Measurements from ENCODE around the gene RBKS.

RBKS gene

DNA sequence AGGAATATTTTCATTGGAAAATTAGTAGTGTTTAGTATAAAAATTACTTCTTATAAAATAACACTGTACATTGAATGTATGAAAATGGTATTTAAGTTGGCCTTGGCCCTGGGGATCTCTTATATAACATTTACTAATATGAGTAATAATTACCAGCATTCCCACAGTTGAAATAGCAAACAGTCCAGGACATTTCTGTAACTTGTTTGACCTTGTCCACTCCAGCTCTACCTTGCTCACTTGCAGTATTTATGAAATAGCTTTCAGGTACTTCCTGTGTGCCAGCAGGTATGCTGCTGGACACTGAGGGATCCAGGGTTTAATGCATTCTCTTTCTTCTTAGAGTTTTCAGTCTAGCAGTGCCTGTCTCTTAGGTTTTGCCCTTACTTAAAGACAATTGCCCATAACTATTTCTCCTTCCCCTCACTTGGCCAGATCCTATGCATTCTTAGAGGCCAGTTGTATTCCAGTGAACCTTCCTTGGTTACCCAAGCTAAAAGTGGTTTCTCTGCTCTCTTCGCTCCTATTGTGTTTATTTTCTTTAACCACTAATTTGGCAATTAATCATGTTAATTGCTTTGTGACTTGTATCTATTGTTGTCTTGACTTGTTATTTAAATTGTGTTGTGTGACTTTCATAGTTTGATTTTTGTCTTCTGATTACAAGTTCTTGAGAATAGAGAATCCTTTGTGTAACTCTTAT, 26.3 kb upstream of the RBKS start:
- no peaks in the 10 kb centered on the region for H3K4me1 ChIP-seq (ENCODE audit: control insufficient read depth, insufficient read depth, low read length)
- H3K9ac ChIP-seq (ENCODE audit: low read length in 2 of 2): no peak overlapping the region
- H3K4me3 ChIP-seq (ENCODE audit: low read length in 2 of 2): no peak overlapping the region
- H3K36me3 ChIP-seq (ENCODE audit: control insufficient read depth in 2 of 2, insufficient read depth in 2 of 2, low read length in 2 of 2): no peaks in the 10 kb centered on the region
- H3K9me3 ChIP-seq (ENCODE audit: control insufficient read depth in 2 of 2, low read length in 2 of 2): no peaks in the 10 kb centered on the region
- H3K27me3 ChIP-seq (ENCODE audit: control insufficient read depth in 1 of 2, insufficient read depth in 2 of 2, low read length in 2 of 2): no peaks in the 10 kb centered on the region
- H3K27ac ChIP-seq (ENCODE audit: low read length): no peak overlapping the region

GRCh38 chr2:27915874-27916273, 25.7 kb upstream of the RBKS start:
- Histone ChIP-seq H3K9ac (ENCODE audit: low read length in 2 of 2) (no peak overlapping the region), H3K9me3 (ENCODE audit: control insufficient read depth in 2 of 2, low read length in 2 of 2) (no peaks in the 10 kb centered on the region), H3K27ac (ENCODE audit: low read length) (no peak overlapping the region), H3K27me3 (ENCODE audit: control insufficient read depth in 1 of 2, insufficient read depth in 2 of 2, low read length in 2 of 2) (no peaks in the 10 kb centered on the region), H3K4me3 (ENCODE audit: low read length in 2 of 2) (no peak overlapping the region), H3K36me3 (ENCODE audit: control insufficient read depth in 2 of 2, insufficient read depth in 2 of 2, low read length in 2 of 2) (no peaks in the 10 kb centered on the region), H3K4me1 (ENCODE audit: control insufficient read depth, insufficient read depth, low read length) (no peaks in the 10 kb centered on the region)

DNA sequence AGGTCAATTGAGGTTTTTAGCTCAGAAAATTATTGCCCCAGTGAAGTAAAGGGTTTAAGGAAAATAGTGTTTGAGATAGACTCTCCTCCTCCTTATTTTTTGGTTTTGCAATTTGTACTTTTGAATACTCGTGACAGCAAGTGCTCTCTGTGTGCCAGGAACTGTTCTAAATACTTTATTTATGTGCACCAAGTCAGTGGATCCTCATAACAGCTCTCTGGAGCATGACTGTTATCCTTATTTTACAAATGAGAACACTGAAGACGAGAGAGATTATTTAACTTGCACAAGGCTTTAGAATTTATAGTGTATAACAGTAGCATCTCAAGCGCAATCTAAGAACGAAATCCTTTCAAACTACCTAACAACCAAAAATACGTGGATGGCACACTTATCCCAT, 25.0 kb upstream of the RBKS start:
- no peaks in the 10 kb centered on the region for H3K9me3 ChIP-seq (ENCODE audit: control insufficient read depth in 2 of 2, low read length in 2 of 2)
- H3K27me3 ChIP-seq (ENCODE audit: control insufficient read depth in 1 of 2, insufficient read depth in 2 of 2, low read length in 2 of 2): no peaks in the 10 kb centered on the region
- H3K27ac ChIP-seq (ENCODE audit: low read length): no peak overlapping the region
- no peak overlapping the region for H3K9ac ChIP-seq (ENCODE audit: low read length in 2 of 2)
- no peak overlapping the region for H3K4me3 ChIP-seq (ENCODE audit: low read length in 2 of 2)
- no peaks in the 10 kb centered on the region for H3K4me1 ChIP-seq (ENCODE audit: control insufficient read depth, insufficient read depth, low read length)
- H3K36me3 ChIP-seq (ENCODE audit: control insufficient read depth in 2 of 2, insufficient read depth in 2 of 2, low read length in 2 of 2): no peaks in the 10 kb centered on the region

GRCh38 chr2:27914805-27915175, 24.6 kb upstream of the RBKS start:
- Histone ChIP-seq H3K4me3 (ENCODE audit: low read length in 2 of 2) (no peak overlapping the region), H3K4me1 (ENCODE audit: control insufficient read depth, insufficient read depth, low read length) (no peaks in the 10 kb centered on the region), H3K36me3 (ENCODE audit: control insufficient read depth in 2 of 2, insufficient read depth in 2 of 2, low read length in 2 of 2) (no peaks in the 10 kb centered on the region), H3K9ac (ENCODE audit: low read length in 2 of 2) (no peak overlapping the region), H3K9me3 (ENCODE audit: control insufficient read depth in 2 of 2, low read length in 2 of 2) (no peaks in the 10 kb centered on the region), H3K27ac (ENCODE audit: low read length) (no peak overlapping the region), H3K27me3 (ENCODE audit: control insufficient read depth in 1 of 2, insufficient read depth in 2 of 2, low read length in 2 of 2) (no peaks in the 10 kb centered on the region)

DNA sequence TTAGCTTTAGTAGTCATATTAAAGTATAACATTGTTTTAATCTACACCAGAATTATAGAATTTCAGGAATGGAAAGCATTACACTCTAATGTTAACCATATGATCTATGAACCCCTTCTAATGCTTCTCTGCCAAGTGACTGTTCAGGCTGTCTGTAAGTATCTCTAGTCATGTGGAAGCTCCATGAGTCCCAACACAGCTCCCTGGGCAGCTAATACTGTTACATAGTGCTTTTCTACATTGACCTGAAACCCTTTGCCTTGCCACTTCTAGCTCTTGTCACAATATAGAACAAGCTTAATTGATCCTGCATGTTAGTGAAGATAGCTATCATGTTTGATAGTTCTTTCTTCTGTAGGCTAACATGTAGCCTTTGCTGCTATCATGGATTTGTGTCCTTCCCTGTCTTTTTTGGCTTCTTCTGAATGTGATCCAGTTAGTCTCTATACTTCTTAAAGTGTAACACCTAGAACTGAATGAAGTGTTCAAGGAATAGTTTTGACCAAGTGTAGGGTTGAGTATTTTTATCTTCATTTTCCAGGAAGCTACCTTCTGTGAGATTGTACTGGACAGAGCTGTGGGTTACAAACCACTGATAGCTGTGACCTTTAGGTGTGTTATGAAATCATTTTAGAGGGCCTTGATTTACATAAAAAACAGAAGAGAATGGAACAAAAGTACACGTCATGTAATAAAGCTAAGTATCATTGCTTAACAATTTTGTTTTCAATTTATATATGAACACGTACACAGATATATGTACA, 24.0 kb upstream of the RBKS start:
- H3K27me3 ChIP-seq (ENCODE audit: control insufficient read depth in 1 of 2, insufficient read depth in 2 of 2, low read length in 2 of 2): no peaks in the 10 kb centered on the region
- no peaks in the 10 kb centered on the region for H3K4me1 ChIP-seq (ENCODE audit: control insufficient read depth, insufficient read depth, low read length)
- H3K27ac ChIP-seq (ENCODE audit: low read length): no peak overlapping the region
- no peak overlapping the region for H3K4me3 ChIP-seq (ENCODE audit: low read length in 2 of 2)
- no peak overlapping the region for H3K9ac ChIP-seq (ENCODE audit: low read length in 2 of 2)
- H3K36me3 ChIP-seq (ENCODE audit: control insufficient read depth in 2 of 2, insufficient read depth in 2 of 2, low read length in 2 of 2): no peaks in the 10 kb centered on the region
- H3K9me3 ChIP-seq (ENCODE audit: control insufficient read depth in 2 of 2, low read length in 2 of 2): no peaks in the 10 kb centered on the region

DNA sequence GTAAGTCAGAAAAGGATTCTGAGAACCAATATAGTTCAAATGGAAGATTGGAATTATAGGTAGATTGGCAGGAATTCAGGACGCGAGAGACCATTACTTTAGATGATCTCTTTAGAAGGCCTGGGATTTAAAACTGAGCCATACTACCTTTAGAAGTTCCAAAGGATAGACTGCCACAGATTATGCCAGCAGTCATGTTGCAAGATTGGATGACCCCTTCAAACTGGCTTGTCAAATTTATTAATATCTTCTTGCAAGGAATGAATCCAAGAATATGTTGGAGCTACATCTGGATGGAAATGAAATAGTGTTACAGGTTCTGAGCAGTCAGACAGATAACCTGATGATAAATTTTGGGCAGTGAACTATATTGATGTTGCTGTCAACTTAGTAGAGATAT, 22.3 kb upstream of the RBKS start:
- Histone ChIP-seq H3K4me3 (ENCODE audit: low read length in 2 of 2) (no peak overlapping the region), H3K9me3 (ENCODE audit: control insufficient read depth in 2 of 2, low read length in 2 of 2) (no peaks in the 10 kb centered on the region), H3K27me3 (ENCODE audit: control insufficient read depth in 1 of 2, insufficient read depth in 2 of 2, low read length in 2 of 2) (no peaks in the 10 kb centered on the region), H3K4me1 (ENCODE audit: control insufficient read depth, insufficient read depth, low read length) (no peaks in the 10 kb centered on the region), H3K36me3 (ENCODE audit: control insufficient read depth in 2 of 2, insufficient read depth in 2 of 2, low read length in 2 of 2) (no peaks in the 10 kb centered on the region), H3K27ac (ENCODE audit: low read length) (no peak overlapping the region), H3K9ac (ENCODE audit: low read length in 2 of 2) (no peak overlapping the region)

- Histone ChIP-seq H3K9me3 (ENCODE audit: control insufficient read depth in 2 of 2, low read length in 2 of 2) (no peaks in the 10 kb centered on the region), H3K36me3 (ENCODE audit: control insufficient read depth in 2 of 2, insufficient read depth in 2 of 2, low read length in 2 of 2) (no peaks in the 10 kb centered on the region), H3K27me3 (ENCODE audit: control insufficient read depth in 1 of 2, insufficient read depth in 2 of 2, low read length in 2 of 2) (no peaks in the 10 kb centered on the region), H3K9ac (ENCODE audit: low read length in 2 of 2) (no peak overlapping the region), H3K4me1 (ENCODE audit: control insufficient read depth, insufficient read depth, low read length) (no peaks in the 10 kb centered on the region), H3K4me3 (ENCODE audit: low read length in 2 of 2) (no peak overlapping the region), H3K27ac (ENCODE audit: low read length) (no peak overlapping the region)
Measured at GRCh38 chr2:27911458-27912210, 21.4 kb upstream of the RBKS start.

GRCh38 chr2:27909901-27910300, 19.7 kb upstream of the RBKS start:
- Histone ChIP-seq H3K36me3 (ENCODE audit: control insufficient read depth in 2 of 2, insufficient read depth in 2 of 2, low read length in 2 of 2) (no peaks in the 10 kb centered on the region), H3K27me3 (ENCODE audit: control insufficient read depth in 1 of 2, insufficient read depth in 2 of 2, low read length in 2 of 2) (no peaks in the 10 kb centered on the region), H3K4me1 (ENCODE audit: control insufficient read depth, insufficient read depth, low read length) (no peaks in the 10 kb centered on the region), H3K4me3 (ENCODE audit: low read length in 2 of 2) (no peak overlapping the region), H3K9me3 (ENCODE audit: control insufficient read depth in 2 of 2, low read length in 2 of 2) (no peaks in the 10 kb centered on the region), H3K27ac (ENCODE audit: low read length) (no peak overlapping the region), H3K9ac (ENCODE audit: low read length in 2 of 2) (no peak overlapping the region)

- Histone ChIP-seq H3K4me3 (ENCODE audit: low read length in 2 of 2) (no peak overlapping the region), H3K27ac (ENCODE audit: low read length) (no peak overlapping the region), H3K9ac (ENCODE audit: low read length in 2 of 2) (no peak overlapping the region), H3K36me3 (ENCODE audit: control insufficient read depth in 2 of 2, insufficient read depth in 2 of 2, low read length in 2 of 2) (no peaks in the 10 kb centered on the region), H3K9me3 (ENCODE audit: control insufficient read depth in 2 of 2, low read length in 2 of 2) (no peaks in the 10 kb centered on the region), H3K4me1 (ENCODE audit: control insufficient read depth, insufficient read depth, low read length) (no peaks in the 10 kb centered on the region), H3K27me3 (ENCODE audit: control insufficient read depth in 1 of 2, insufficient read depth in 2 of 2, low read length in 2 of 2) (no peaks in the 10 kb centered on the region)
Measured at GRCh38 chr2:27907547-27907946, 17.4 kb upstream of the RBKS start.

DNA sequence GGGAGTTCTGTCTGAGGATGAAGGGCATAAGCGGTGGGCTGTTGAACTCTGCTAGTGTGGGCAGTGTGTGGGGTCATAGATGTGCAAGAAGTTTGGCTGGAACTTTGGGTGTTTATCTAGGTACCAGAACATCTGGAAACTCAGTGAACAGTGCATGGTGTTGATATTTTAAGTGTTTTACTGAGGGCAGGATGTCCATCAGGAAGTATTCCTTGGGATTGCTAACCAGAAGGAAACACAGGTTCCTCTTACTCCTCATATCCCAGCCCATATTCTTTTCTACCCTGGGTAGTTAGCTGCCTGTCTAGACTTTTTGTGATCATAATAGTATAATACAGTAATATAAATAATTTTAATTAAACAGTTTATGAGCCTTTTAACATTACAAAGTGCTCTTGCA, 15.9 kb upstream of the RBKS start:
- no peaks in the 10 kb centered on the region for H3K27me3 ChIP-seq (ENCODE audit: control insufficient read depth in 1 of 2, insufficient read depth in 2 of 2, low read length in 2 of 2)
- no peaks in the 10 kb centered on the region for H3K9me3 ChIP-seq (ENCODE audit: control insufficient read depth in 2 of 2, low read length in 2 of 2)
- H3K4me3 ChIP-seq (ENCODE audit: low read length in 2 of 2): no peak overlapping the region
- H3K27ac ChIP-seq (ENCODE audit: low read length): no peak overlapping the region
- H3K4me1 ChIP-seq (ENCODE audit: control insufficient read depth, insufficient read depth, low read length): no peaks in the 10 kb centered on the region
- no peak overlapping the region for H3K9ac ChIP-seq (ENCODE audit: low read length in 2 of 2)
- no peaks in the 10 kb centered on the region for H3K36me3 ChIP-seq (ENCODE audit: control insufficient read depth in 2 of 2, insufficient read depth in 2 of 2, low read length in 2 of 2)

GRCh38 chr2:27904405-27904665, 14.1 kb upstream of the RBKS start:
- Histone ChIP-seq H3K4me1 (ENCODE audit: control insufficient read depth, insufficient read depth, low read length) (no peaks in the 10 kb centered on the region), H3K9me3 (ENCODE audit: control insufficient read depth in 2 of 2, low read length in 2 of 2) (no peaks in the 10 kb centered on the region), H3K27me3 (ENCODE audit: control insufficient read depth in 1 of 2, insufficient read depth in 2 of 2, low read length in 2 of 2) (no peaks in the 10 kb centered on the region), H3K4me3 (ENCODE audit: low read length in 2 of 2) (no peak overlapping the region), H3K27ac (ENCODE audit: low read length) (no peak overlapping the region), H3K9ac (ENCODE audit: low read length in 2 of 2) (no peak overlapping the region), H3K36me3 (ENCODE audit: control insufficient read depth in 2 of 2, insufficient read depth in 2 of 2, low read length in 2 of 2) (no peaks in the 10 kb centered on the region)

Data from stomach smooth muscle (tissue), 2 donors.